Stimulated activated CD4-positive, alpha-beta T cell treated with anti-CD3 and anti-CD28 coated beads, Interleukin-1b, Interleukin-23, amount 100 ng/mL, for 24 hours (primary cell): Measurements from ENCODE around the gene STK33.

ENCODE experiments used
- DNase-seq, 4 experiments: peaks; one replicate each; pipeline ENCODE4 v3.0.0-alpha.2; 2020; ENCODE audit warnings: low read depth in 4 of 4, low spot score in 1 of 4

STK33 gene

DNA sequence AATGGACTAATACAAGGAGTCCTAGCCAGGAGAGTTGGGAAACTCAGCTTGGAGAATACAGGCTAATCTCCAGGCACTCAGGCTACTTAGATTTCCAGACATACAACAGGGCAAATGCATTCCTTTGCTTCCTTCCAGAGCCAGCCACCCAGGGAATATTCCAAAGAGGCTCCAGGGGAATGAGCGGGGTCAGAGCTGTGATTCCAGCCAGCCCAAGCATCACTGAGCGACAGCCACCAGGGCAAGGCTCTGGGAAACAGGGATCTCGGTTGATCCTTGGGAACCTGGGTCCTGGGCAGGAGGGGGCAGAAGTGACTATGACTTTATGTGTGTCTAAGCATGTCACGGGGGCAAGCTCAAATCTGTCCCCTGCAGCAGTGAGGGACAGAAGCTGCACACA lies 218.1 kb downstream of the STK33 start:
- DNase-seq: no peak

DNA sequence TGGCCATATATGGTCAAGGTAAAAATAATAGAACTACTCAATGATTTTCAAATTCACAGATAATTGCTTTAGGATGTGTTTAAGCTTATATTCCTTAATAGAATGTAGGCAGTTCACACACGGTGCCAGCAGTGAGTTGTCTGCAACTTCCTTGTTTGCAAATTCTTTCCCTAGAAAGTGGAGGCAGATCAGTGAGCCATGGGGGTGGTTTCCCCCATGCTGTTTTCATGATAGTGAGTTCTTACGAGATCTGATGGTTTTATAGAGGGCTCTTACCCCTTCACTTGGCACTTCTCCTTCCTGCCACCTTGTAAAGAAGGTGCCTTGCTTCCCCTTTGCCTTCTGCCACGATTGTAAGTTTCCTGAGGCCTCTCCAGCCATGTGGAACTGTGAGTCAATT lies 218.6 kb downstream of the STK33 start:
- DNase-seq: no peak

DNA sequence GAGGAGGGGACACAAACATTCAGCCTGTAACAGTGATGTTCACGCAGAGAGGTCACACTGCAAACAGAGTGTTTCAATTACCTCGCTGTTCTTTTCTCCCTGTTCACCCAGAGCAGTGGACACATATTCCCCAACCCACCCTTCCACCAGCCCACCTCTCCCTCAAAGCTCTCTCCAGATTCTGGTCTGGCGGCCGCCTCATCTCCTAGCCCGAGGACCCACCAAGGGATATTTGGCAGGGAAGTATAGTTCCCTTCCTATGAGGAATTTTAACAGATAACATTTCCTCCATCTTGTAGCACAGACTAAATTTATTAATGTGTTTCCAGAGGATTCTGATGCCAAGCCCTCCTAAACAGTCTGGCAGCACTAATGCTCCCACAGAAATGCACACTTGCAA lies 219.3 kb downstream of the STK33 start:
- no peak for DNase-seq

DNA sequence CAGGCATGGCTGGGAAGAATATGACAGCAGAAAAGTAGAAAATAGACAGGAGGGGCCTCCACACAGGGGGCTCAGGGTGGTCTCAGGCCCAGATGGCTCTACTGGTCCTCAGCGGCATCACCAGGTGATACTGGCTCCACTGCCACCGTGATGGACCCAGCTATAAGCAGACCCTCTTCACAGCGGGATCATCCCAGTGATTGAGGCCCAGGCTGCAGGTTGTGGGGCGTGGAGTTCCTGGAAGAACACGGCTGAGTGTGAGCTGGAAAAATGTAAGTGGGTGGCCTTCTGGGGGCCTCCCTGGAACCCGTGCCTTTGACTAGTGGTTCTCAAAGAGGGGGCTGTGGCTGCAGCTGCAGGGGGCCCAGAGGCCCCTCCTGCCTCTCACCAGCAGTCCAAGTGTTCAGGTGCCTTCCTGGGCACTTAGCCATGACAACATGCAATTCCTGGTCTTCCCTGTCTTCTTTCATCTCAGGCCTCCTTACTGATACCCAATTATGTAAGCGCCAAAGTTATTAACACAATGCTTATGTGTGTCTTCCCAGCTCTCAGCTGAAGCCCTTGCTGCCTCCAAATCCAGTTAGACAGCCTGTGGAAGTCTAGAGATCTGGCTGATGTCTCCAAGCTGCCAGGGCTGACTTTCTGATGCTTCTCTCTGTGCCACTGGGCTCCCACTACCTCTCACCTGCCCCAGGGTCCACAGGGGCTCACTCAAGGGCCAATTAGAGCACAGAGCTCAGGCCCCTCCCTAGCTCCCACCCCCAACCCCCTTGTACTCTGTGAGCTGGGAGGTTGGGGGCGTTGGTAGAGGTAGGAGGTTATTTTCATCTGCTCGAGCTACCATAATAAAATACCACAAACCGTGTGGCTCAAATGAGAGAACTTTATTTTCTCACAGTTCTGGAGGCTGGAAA lies 220.3 kb downstream of the STK33 start:
- no peak for DNase-seq

DNA sequence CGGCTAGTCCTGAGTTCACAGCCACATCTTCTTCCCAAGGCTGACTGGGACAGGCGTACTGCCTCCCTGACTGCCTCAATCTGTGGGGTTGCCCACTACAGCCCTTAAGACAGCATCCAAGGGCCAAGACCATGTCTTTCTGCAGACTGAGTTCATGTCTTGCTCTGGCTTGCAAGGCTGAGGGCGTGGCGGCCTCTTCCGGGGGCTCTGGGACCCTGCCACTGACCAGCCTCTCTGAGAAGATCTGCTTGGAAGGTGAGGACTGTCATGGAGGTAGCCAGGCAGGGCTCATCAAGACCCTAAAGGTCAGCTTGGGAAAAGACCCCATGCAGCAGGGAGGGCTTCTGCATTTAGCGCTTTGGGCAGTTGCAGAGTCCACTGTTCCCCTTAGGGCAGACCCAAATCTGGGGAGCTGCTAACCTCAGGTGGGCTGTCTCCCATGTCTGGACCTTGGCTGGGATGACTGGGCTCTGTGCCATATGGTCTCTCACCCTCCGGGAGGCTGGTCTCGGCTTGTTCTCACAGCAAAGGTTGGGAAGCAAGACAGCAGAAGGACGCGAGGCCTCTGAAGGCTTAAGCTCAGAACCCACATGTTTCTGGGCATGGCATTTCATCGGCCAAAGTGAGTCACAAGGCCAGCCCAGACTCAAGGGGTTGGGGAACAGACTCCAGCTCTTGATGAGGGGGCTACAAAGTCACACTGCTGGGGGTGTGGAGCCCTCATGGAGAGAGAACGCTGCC lies 221.2 kb downstream of the STK33 start:
- DNase-seq: no peak

DNA sequence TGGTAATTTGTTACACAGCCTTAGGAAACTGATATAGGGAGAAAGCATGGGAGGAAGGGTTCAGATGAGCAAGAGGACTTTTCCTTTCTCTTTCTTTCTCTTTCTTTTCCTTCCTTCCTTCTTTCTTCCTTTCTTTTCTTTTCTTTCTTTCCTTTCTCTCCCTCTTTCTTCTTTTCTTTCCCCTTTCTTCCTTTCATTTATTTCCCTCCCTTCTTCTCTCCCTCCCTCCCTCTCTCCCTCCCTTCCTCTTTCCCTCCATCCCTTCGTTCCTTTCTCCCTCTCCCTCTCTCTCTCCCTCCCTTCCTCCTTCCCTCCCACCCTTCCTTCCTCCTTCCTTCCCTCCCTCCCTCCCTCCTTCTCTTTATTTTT lies 222.5 kb downstream of the STK33 start:
- DNase-seq: no peak

DNA sequence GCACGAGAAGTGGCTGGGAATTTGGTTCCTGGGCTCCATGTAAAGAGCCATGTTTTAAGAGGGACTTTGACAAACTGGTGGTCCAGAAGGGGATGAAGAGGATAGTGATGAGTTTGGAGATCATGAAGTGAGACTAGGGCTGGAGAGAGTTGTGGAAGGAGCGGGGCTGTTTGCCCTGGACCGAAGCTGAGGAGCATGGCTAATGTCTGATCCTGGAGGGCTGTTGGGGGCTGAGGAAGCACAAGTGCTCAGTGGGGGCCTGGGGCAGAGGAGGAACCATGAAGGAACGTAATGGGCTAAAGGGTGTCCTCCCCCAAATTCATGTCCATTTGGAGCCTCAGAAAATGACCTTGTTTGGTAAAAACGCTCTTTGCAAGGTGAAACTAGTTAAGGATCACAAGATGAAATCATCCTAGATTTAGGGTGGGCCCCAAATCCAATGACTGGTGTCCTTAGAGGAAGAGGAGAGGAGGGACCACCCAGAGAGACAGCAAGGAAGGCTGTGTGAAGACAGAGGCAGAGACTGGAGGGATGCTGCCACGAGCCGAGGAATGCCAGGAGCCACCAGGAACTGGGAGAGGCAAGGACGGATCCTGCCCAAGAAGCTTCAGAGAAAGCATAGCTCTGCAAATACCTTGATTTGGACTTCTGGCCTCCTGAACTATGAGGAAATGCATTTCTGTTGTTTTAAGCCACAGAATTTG lies 223.1 kb downstream of the STK33 start:
- DNase-seq: no peak

DNA sequence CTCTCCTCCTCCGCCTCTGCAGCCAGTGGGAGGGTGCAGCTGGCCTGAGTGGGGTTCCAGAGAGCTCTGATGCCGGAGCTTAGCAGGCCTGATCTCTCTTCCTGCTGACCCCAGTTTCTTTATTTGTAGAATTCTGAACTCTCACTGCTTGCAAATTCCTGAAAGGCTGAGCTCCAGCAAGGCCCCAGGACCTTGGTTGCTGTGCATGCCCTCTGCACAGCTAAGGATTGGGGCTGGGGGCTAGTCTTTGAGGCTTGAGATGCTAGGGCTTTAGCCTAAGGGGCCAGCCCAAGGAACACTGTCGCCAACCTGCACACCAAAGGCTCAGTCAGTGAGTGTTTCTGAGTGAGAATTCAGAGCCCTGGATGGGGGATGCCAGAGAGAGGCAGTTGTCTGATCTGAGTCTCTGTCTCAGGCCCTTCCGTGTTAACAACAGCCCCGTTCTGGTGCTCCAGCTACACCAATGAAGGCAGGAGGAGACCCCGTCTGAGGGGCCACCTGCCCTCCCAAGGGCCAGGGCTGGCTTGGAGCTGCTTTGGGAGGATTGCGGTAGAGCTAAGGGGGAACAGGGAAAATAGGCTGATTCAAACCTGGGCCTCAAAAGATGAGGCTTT lies 224.3 kb downstream of the STK33 start:
- DNase-seq: no peak

DNA sequence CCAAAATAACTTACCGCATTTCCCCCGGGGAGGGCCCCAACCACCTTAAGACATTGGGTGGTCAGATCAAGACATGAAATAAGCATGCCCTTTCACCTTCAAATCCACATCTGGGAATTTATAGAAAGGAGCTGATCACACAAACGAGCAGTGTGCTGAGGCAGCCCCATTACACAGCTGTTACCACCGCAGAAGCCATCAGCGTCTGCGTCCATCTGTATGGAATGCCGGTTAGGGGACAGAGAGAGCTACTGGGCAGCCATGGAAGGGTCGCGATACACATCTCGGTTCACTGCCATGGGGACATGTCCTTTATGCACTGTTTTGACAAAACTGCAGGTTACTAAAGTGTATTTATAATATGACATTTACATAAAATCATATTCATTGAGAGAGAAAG lies 225.3 kb downstream of the STK33 start:
- no peak for DNase-seq

DNA sequence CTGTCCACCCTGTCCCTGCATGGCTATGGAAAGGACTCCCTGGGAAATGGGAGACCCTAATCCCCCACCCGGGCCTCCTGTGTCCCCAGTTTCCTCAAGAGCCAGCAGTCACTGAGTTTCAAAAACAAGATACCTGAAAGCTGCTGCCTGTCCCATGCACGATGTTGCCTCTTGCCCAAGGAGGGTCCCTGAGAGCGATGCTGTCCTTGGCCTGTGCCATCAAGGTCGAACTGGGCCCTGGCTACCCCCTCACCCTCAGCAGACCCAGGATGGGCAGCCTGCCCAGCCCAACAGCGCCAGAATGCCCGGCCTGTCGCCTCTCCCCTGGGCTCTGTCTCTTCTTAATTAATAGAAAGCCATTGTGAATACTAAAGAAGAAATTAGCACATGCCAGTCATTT lies 225.8 kb downstream of the STK33 start:
- DNase-seq: no peak

DNA sequence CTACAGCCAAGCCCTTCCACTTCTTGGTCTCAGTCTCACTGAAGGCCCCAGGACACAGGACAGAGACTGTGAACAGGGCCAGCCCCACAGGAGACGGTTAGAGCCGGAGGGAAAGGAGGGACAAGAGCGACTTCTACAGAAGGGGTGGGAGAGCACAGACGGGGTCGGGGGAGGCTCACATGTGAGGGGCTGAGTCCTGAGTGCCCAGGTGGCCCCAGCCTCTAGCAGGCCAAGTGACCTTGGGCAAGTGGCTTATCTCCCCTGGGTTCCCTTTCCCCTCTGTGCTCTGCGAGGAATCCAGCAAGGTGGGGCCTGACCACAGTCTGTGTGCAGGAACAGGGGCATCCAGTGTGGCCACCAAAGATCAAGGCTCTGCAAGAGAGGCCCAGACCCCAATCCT lies 227.7 kb downstream of the STK33 start:
- no peak for DNase-seq

DNA sequence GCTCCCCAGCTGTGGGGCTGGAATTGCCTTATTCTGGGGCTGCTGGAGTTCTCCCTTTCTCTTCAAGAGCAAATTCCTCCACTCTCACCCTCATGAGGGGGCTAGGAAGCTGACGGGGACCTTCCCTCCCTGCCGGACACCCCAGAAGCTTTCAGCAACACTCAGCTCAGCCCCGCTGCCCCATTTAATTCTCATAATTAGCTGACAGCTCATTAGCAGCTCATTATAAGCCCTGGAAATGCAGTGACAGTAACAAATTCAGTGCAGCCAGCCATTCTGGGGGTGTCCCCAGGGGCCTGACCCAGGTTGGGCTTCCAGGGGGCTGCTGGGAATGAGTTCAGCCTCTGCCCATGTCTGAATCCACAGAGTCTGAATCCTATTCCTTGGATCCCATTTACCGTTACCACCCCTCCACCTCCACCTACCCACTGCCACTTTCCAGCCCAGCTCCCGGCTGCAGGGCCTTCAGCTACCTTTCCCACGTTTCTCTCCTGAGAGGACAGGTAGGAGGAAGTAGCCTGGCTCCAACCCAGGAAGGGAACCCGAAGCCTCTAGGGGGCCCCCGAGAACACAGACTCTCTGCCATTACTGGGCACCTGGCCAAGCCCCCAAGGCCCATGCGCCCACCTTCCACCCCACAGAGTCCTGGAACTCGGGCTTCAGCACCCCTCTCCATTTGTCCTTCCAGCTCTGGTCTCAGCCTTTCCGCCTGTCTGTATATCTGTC lies 228.6 kb downstream of the STK33 start:
- no peak for DNase-seq

DNA sequence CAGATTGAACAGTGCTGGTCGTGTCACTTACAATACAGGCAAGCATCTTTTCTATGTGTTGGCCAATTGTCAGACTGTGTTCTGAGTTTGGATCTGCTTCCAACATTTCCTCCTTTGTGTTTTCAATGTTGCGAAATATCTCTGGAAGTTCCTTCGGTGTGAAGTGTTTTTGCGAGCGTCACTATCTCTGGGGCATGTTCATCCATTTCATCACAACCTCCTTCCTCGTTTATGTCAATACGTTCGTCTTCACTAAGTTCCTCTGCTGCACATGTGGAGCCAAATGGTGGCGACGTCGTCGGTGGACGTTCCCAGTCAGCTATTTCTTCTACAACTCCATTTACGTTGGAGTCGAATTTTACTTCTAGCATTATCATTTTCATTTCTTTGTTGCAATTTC lies 230.1 kb downstream of the STK33 start:
- no peak for DNase-seq

DNA sequence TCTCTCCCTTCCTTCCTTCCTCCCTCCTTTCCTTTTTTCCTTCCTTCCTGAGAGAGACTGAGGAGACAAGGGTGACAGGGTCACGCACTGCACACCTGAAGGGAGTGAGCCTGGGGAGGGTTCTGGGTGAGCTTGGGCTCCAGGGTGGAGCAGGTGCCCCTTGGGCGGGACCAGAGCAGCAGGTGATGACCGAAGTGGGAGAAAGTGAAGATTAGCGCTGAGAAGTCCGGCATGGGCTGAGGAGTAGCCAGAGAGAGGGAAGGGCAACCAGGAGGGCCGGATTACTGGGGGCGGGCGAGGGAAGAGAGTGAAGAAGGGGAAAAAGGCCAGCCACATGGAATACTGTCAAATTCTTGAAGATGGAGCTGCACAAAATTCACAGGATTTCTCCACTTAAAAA lies 231.1 kb downstream of the STK33 start:
- no peak for DNase-seq

DNA sequence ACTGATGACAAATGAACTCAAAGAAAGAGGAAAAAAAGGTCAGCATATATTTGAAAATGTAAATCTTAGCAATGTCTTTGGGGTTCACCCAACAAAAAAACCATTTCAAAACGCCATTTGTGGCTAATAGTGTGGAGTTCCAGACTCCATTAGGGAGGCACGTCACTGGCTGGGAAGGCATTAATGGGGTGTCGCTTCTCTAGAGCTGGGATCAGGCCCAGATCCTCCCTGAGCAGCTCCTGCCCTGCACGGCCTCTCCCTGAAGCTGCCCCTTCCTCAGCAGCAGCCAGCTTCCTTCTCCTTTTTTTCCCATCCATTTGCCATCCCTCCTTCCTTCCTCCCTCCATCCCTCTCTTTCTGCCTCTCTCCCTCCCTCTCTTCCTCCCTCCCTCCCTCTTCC lies 231.5 kb downstream of the STK33 start:
- no peak for DNase-seq

DNA sequence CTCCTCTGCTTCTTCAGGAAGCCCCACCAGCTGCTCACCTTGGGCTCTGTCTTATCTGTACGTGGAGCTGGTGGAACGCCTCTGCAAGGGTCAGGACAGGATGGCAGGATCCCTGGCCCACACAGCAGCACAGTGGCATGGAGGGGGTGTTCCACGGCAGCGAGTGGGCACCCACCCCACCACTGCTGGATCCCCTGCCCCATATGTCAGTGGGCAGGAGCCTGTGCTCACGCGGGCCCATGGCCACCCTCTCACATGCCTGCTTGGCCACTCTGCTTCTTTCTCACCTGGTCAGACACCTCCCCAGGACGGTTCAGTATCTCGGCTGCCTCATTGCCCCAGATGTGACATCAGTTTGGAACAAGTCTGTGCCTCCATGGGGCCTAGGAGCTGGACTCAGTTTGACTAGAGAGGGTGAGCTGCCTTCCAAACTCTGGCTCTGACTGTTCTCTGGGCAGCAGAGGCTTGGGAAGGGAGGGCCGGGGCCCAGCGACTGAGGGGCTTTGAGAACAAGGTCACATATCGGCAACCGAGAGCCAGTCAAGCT lies 232.3 kb downstream of the STK33 start:
- no peak for DNase-seq

DNA sequence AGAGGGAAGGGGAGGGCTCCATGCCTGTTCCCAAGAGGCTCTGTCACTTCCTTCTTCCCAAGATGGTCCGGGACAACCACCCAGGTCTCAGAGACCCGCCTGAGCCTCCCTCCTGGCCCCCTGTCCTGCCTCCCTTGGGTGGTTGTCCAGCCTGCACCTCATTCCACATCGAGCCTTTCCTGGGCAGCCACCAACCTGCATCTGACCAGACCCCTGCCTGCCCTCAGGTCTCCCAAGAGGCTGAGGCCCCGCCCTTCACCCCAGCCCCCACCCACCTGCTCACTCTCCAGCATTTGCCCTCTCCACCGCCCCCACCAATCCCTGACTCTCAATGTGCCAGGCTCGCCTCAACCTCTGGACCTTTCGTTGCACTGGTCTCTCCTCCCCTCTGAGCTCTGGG lies 232.8 kb downstream of the STK33 start:
- no peak for DNase-seq

DNA sequence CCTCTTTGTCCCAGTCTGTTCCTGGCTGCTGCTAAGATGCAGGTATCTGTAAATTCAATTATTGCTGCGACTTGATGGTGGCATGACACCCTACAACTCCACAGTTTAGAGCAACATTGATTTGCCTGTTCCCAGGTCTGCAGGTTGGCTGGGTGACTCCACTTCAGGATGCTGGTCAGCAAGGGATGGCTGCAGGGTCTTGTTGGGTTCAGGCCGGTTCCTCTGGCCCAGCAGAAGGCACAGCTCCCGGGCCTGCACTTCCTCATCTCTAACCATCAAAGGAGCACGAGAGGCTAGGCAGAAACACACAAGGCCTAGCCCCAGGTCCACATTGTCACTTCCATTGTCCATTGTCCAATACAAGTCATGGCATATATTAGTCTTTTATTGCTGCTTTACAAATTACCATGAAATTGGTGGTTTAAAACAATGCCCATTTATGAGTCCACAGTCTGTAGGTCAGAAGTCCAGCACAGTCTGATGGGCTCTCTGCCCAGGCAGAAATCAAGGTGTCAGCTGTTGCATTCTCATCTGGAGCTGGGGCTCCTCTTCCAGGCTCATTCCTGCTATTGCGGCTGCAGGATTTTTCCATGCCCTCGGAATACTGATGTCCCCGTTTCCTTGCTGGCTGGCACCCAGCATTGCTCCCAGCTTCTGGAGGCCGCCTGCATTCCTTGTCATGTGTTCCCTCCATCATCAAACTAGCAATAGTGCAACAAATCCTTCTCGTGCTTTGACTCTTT lies 233.8 kb downstream of the STK33 start:
- no peak for DNase-seq

DNA sequence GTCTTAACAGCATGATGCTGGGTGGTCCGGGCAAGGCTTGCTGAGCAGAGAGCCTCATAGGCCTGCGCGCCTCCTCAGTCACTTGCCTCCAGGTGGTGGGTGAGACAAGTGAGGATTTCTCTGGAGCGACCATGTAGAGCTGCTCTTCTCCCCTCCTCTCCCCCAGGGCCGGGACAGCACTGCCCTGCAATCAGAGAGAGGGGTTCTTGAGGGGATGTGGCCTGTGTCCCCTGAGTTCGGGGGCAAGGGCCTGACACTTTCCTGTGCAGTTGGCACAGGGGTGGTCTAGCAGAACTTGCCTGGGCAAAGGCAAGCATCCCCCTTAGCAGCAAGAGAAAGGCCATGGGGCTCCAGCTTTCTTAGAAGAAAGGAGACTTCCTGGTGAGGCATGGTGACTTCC lies 234.5 kb downstream of the STK33 start:
- no peak for DNase-seq
